Measurements from ENCODE around the gene COL26A1. TPM values are rescaled to one million over a fixed set of nuclear protein-coding genes. Genes with fewer than 3 reads are reported as not detected.

COL26A1 gene
- total RNA-seq, 1 donor from 2014 or later, result 66.2 TPM

DNA sequence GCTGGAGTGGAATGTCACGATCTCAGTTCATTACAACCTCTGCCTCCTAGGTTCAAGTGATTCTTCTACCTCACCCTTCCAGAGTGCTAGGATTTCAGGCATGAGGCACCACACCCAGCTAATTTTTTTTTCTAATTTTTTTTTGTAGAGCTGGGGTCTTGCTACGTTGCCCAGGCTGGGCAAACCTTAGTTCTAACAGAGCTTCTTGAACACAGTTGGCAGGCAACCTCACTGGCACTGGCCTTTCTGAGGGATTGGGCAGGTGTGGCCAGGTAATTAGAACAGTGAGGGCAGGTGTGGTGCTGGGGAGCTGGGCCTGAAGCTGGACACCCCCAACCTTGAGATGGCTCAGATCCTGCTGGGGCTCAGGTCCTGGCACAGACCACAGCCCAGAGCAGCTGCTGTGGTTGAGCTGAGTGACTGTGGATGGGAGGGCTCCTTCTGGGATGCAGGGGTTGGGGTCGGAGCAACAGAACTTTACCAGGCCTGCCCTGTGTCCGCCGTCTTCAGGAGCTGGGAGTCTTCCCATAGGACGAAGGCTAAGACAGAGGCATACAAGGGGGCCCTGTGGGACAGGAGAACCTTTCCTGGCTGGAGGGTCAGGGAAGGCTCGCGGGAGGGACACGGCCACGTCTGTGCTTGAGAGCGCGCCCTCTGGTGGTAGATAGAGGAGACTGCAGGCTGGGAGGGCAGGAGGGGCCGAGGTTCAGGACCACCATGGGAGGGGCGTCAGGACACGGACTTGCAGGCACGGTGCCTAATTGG is 48.2 kb downstream of the COL26A1 start:
- peak; percentile 79 for DNase-seq
- peak; percentile 98 for TF ChIP-seq CTCF (IDR thresholded peaks at IDR 0.05; ENCODE audit: partially characterized antibody, unreplicated experiment)
- Mint-ChIP-seq H3K36me3 (ENCODE audit: unreplicated experiment) (peaks cover 25% of the 10 kb centered on the region), H3K4me3 (ENCODE audit: unreplicated experiment) (peak overlapping the region; percentile 34), H3K27me3 (ENCODE audit: unreplicated experiment) (peaks cover 8% of the 10 kb centered on the region), H3K4me1 (ENCODE audit: low read depth, unreplicated experiment) (peaks cover 6% of the 10 kb centered on the region), H3K9me3 (ENCODE audit: unreplicated experiment) (peaks cover 16% of the 10 kb centered on the region), H3K27ac (ENCODE audit: unreplicated experiment) (peak overlapping the region; percentile 55)

- Mint-ChIP-seq H3K27me3 (ENCODE audit: unreplicated experiment) (peaks cover 8% of the 10 kb centered on the region), H3K4me1 (ENCODE audit: low read depth, unreplicated experiment) (peaks cover 6% of the 10 kb centered on the region), H3K4me3 (ENCODE audit: unreplicated experiment) (peak overlapping the region; percentile 34), H3K9me3 (ENCODE audit: unreplicated experiment) (peaks cover 16% of the 10 kb centered on the region), H3K36me3 (ENCODE audit: unreplicated experiment) (peaks cover 25% of the 10 kb centered on the region), H3K27ac (ENCODE audit: unreplicated experiment) (peak overlapping the region; percentile 52)
- no peak for DNase-seq
- TF ChIP-seq CTCF (IDR thresholded peaks at IDR 0.05; ENCODE audit: partially characterized antibody, unreplicated experiment), result peak; percentile 44
These were observed 48.8 kb downstream of the COL26A1 start for GRCh38 chr7:101411508-101411874.

DNA sequence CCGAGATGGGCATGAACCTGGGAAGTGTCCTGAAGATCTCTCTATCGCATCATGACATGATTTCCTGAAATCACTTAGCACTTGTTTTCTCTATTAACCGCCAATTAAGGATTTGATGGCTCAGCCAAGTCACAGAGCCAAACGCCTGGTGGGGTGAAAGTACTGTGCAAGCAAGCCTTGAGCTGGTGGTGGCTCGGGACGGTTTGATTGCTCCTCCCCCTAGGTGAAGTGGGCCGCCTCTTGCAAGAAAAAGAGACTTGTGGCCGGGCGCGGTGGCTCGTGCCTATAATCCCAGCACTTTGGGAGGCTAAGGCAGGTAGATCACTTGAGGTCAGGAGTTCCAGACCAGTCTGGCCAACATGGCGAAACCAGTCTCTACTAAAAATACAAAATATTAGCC is 50.3 kb downstream of the COL26A1 start:
- Mint-ChIP-seq H3K4me1 (ENCODE audit: low read depth, unreplicated experiment) (peaks cover 6% of the 10 kb centered on the region), H3K4me3 (ENCODE audit: unreplicated experiment) (no peak overlapping the region), H3K36me3 (ENCODE audit: unreplicated experiment) (peaks cover 25% of the 10 kb centered on the region), H3K27ac (ENCODE audit: unreplicated experiment) (no peak overlapping the region), H3K27me3 (ENCODE audit: unreplicated experiment) (peaks cover 8% of the 10 kb centered on the region), H3K9me3 (ENCODE audit: unreplicated experiment) (peaks cover 14% of the 10 kb centered on the region)
- no peak for TF ChIP-seq CTCF (IDR thresholded peaks at IDR 0.05; ENCODE audit: partially characterized antibody, unreplicated experiment)
- no peak for DNase-seq

- no peaks in the 10 kb centered on the region for H3K4me1 Mint-ChIP-seq (ENCODE audit: low read depth, unreplicated experiment)
- no peak overlapping the region for H3K27ac Mint-ChIP-seq (ENCODE audit: unreplicated experiment)
- no peak for DNase-seq
- H3K4me3 Mint-ChIP-seq (ENCODE audit: unreplicated experiment), result no peak overlapping the region
- H3K27me3 Mint-ChIP-seq (ENCODE audit: unreplicated experiment), result peaks cover 2% of the 10 kb centered on the region
- peaks cover 3% of the 10 kb centered on the region for H3K9me3 Mint-ChIP-seq (ENCODE audit: unreplicated experiment)
- no peak for TF ChIP-seq CTCF (IDR thresholded peaks at IDR 0.05; ENCODE audit: partially characterized antibody, unreplicated experiment)
- no peaks in the 10 kb centered on the region for H3K36me3 Mint-ChIP-seq (ENCODE audit: unreplicated experiment)
These were observed 56.0 kb downstream of the COL26A1 start for GRCh38 chr7:101418694-101419093.

GRCh38 chr7:101419831-101420230 is 57.2 kb downstream of the COL26A1 start:
- H3K27ac Mint-ChIP-seq (ENCODE audit: unreplicated experiment), result no peak overlapping the region
- no peak overlapping the region for H3K4me3 Mint-ChIP-seq (ENCODE audit: unreplicated experiment)
- H3K4me1 Mint-ChIP-seq (ENCODE audit: low read depth, unreplicated experiment), result no peaks in the 10 kb centered on the region
- H3K36me3 Mint-ChIP-seq (ENCODE audit: unreplicated experiment), result no peaks in the 10 kb centered on the region
- no peak for TF ChIP-seq CTCF (IDR thresholded peaks at IDR 0.05; ENCODE audit: partially characterized antibody, unreplicated experiment)
- H3K9me3 Mint-ChIP-seq (ENCODE audit: unreplicated experiment), result peaks cover 3% of the 10 kb centered on the region
- H3K27me3 Mint-ChIP-seq (ENCODE audit: unreplicated experiment), result peaks cover 1% of the 10 kb centered on the region
- no peak for DNase-seq

Data from glutamatergic neuron (in vitro differentiated cells).